Measurements from ENCODE around the gene ATP5PO.
"Not testable (repeated sequence)": the region's sequence is repeated elsewhere in the genome, so short reads cannot be mapped to it uniquely, and the experiment has no call there.

Gene ATP5PO

GRCh38 chr21:33937931-33938339, 22.3 kb upstream of the ATP5PO start:
- Histone ChIP-seq H3K4me3 (ENCODE audit: low read length) (no peak overlapping the region), H3K36me3 (ENCODE audit: control insufficient read depth, insufficient read depth, low read length) (no peaks in the 10 kb centered on the region), H3K4me1 (ENCODE audit: control insufficient read depth, insufficient read depth, low read length) (no peaks in the 10 kb centered on the region), H3K9ac (ENCODE audit: low read length) (no peak overlapping the region), H3K9me3 (ENCODE audit: control insufficient read depth, low read length) (no peaks in the 10 kb centered on the region), H3K27me3 (ENCODE audit: control insufficient read depth, insufficient read depth, low read length) (no peaks in the 10 kb centered on the region)

GRCh38 chr21:33937146-33937545, 21.5 kb upstream of the ATP5PO start:
- Histone ChIP-seq H3K36me3 (ENCODE audit: control insufficient read depth, insufficient read depth, low read length) (no peaks in the 10 kb centered on the region), H3K9me3 (ENCODE audit: control insufficient read depth, low read length) (no peaks in the 10 kb centered on the region), H3K9ac (ENCODE audit: low read length) (no peak overlapping the region), H3K4me3 (ENCODE audit: low read length) (no peak overlapping the region), H3K4me1 (ENCODE audit: control insufficient read depth, insufficient read depth, low read length) (peaks cover 4% of the 10 kb centered on the region), H3K27me3 (ENCODE audit: control insufficient read depth, insufficient read depth, low read length) (no peaks in the 10 kb centered on the region)

- H3K9me3 ChIP-seq (ENCODE audit: control insufficient read depth, low read length), result no peaks in the 10 kb centered on the region
- no peak overlapping the region for H3K9ac ChIP-seq (ENCODE audit: low read length)
These were observed 20.9 kb upstream of the ATP5PO start for GRCh38 chr21:33936301-33937038.

GRCh38 chr21:33932731-33933130, 17.1 kb upstream of the ATP5PO start:
- no peaks in the 10 kb centered on the region for H3K36me3 ChIP-seq (ENCODE audit: control insufficient read depth, insufficient read depth, low read length)
- H3K4me1 ChIP-seq (ENCODE audit: control insufficient read depth, insufficient read depth, low read length), result peaks cover 6% of the 10 kb centered on the region
- H3K27me3 ChIP-seq (ENCODE audit: control insufficient read depth, insufficient read depth, low read length), result no peaks in the 10 kb centered on the region
- no peaks in the 10 kb centered on the region for H3K9me3 ChIP-seq (ENCODE audit: control insufficient read depth, low read length)
- peak overlapping the region; percentile 54 for H3K4me3 ChIP-seq (ENCODE audit: low read length)
- H3K9ac ChIP-seq (ENCODE audit: low read length), result peak overlapping the region; percentile 75

More at GRCh38 chr21:33936301-33937038, 20.9 kb upstream of the ATP5PO start:
- H3K36me3 ChIP-seq (ENCODE audit: control insufficient read depth, insufficient read depth, low read length), result no peaks in the 10 kb centered on the region
- no peak overlapping the region for H3K4me3 ChIP-seq (ENCODE audit: low read length)
- H3K4me1 ChIP-seq (ENCODE audit: control insufficient read depth, insufficient read depth, low read length), result peaks cover 6% of the 10 kb centered on the region
- H3K27me3 ChIP-seq (ENCODE audit: control insufficient read depth, insufficient read depth, low read length), result no peaks in the 10 kb centered on the region

- Histone ChIP-seq H3K27me3 (ENCODE audit: control insufficient read depth, insufficient read depth, low read length) (no peaks in the 10 kb centered on the region), H3K36me3 (ENCODE audit: control insufficient read depth, insufficient read depth, low read length) (no peaks in the 10 kb centered on the region), H3K4me3 (ENCODE audit: low read length) (peak overlapping the region; percentile 54), H3K9me3 (ENCODE audit: control insufficient read depth, low read length) (no peaks in the 10 kb centered on the region), H3K9ac (ENCODE audit: low read length) (peak overlapping the region; percentile 75), H3K4me1 (ENCODE audit: control insufficient read depth, insufficient read depth, low read length) (peaks cover 6% of the 10 kb centered on the region)
These were observed 16.3 kb upstream of the ATP5PO start for GRCh38 chr21:33931799-33932390.

- peak overlapping the region; percentile 75 for H3K9ac ChIP-seq (ENCODE audit: low read length)
- H3K27me3 ChIP-seq (ENCODE audit: control insufficient read depth, insufficient read depth, low read length), result not testable (repeated sequence)
These were observed 15.6 kb upstream of the ATP5PO start for GRCh38 chr21:33931052-33931798.

GRCh38 chr21:33926248-33926647, 10.6 kb upstream of the ATP5PO start:
- H3K9ac ChIP-seq (ENCODE audit: low read length); H3K27me3 ChIP-seq (ENCODE audit: control insufficient read depth, insufficient read depth, low read length); H3K36me3 ChIP-seq (ENCODE audit: control insufficient read depth, insufficient read depth, low read length); H3K4me3 ChIP-seq (ENCODE audit: low read length); H3K4me1 ChIP-seq (ENCODE audit: control insufficient read depth, insufficient read depth, low read length); H3K9me3 ChIP-seq (ENCODE audit: control insufficient read depth, low read length): not testable (repeated sequence)

More at GRCh38 chr21:33931052-33931798, 15.6 kb upstream of the ATP5PO start:
- H3K36me3 ChIP-seq (ENCODE audit: control insufficient read depth, insufficient read depth, low read length); H3K4me3 ChIP-seq (ENCODE audit: low read length); H3K4me1 ChIP-seq (ENCODE audit: control insufficient read depth, insufficient read depth, low read length); H3K9me3 ChIP-seq (ENCODE audit: control insufficient read depth, low read length): not testable (repeated sequence)

GRCh38 chr21:33924766-33925100, 9.1 kb upstream of the ATP5PO start:
- H3K9me3 ChIP-seq (ENCODE audit: control insufficient read depth, low read length), result no peaks in the 10 kb centered on the region
- H3K4me1 ChIP-seq (ENCODE audit: control insufficient read depth, insufficient read depth, low read length), result no peaks in the 10 kb centered on the region
- H3K27me3 ChIP-seq (ENCODE audit: control insufficient read depth, insufficient read depth, low read length), result no peaks in the 10 kb centered on the region
- no peaks in the 10 kb centered on the region for H3K36me3 ChIP-seq (ENCODE audit: control insufficient read depth, insufficient read depth, low read length)
- H3K4me3 ChIP-seq (ENCODE audit: low read length), result no peak overlapping the region
- H3K9ac ChIP-seq (ENCODE audit: low read length), result no peak overlapping the region

GRCh38 chr21:33924079-33924765, 8.6 kb upstream of the ATP5PO start:
- no peaks in the 10 kb centered on the region for H3K4me1 ChIP-seq (ENCODE audit: control insufficient read depth, insufficient read depth, low read length)
- H3K9ac ChIP-seq (ENCODE audit: low read length), result no peak overlapping the region
- H3K4me3 ChIP-seq (ENCODE audit: low read length), result no peak overlapping the region
- no peaks in the 10 kb centered on the region for H3K27me3 ChIP-seq (ENCODE audit: control insufficient read depth, insufficient read depth, low read length)
- H3K9me3 ChIP-seq (ENCODE audit: control insufficient read depth, low read length), result no peaks in the 10 kb centered on the region
- H3K36me3 ChIP-seq (ENCODE audit: control insufficient read depth, insufficient read depth, low read length), result no peaks in the 10 kb centered on the region

- Histone ChIP-seq H3K27me3 (ENCODE audit: control insufficient read depth, insufficient read depth, low read length) (no peaks in the 10 kb centered on the region), H3K4me3 (ENCODE audit: low read length) (no peak overlapping the region), H3K9ac (ENCODE audit: low read length) (no peak overlapping the region), H3K36me3 (ENCODE audit: control insufficient read depth, insufficient read depth, low read length) (no peaks in the 10 kb centered on the region), H3K4me1 (ENCODE audit: control insufficient read depth, insufficient read depth, low read length) (peaks cover 4% of the 10 kb centered on the region), H3K9me3 (ENCODE audit: control insufficient read depth, low read length) (no peaks in the 10 kb centered on the region)
These were observed 1.8 kb upstream of the ATP5PO start for GRCh38 chr21:33917421-33917820.

GRCh38 chr21:33916200-33916567, 580 bp upstream of the ATP5PO start:
- H3K27me3 ChIP-seq (ENCODE audit: control insufficient read depth, insufficient read depth, low read length), result no peaks in the 10 kb centered on the region
- peaks cover 4% of the 10 kb centered on the region for H3K4me1 ChIP-seq (ENCODE audit: control insufficient read depth, insufficient read depth, low read length)
- H3K36me3 ChIP-seq (ENCODE audit: control insufficient read depth, insufficient read depth, low read length), result no peaks in the 10 kb centered on the region
- H3K4me3 ChIP-seq (ENCODE audit: low read length), result peak overlapping the region; percentile 96
- H3K9me3 ChIP-seq (ENCODE audit: control insufficient read depth, low read length), result no peaks in the 10 kb centered on the region
- H3K9ac ChIP-seq (ENCODE audit: low read length), result peak overlapping the region; percentile 94

GRCh38 chr21:33914188-33914587, 1.4 kb downstream of the ATP5PO start:
- H3K4me3 ChIP-seq (ENCODE audit: low read length), result no peak overlapping the region
- peak overlapping the region; percentile 94 for H3K9ac ChIP-seq (ENCODE audit: low read length)
- H3K27me3 ChIP-seq (ENCODE audit: control insufficient read depth, insufficient read depth, low read length), result no peaks in the 10 kb centered on the region
- no peaks in the 10 kb centered on the region for H3K36me3 ChIP-seq (ENCODE audit: control insufficient read depth, insufficient read depth, low read length)
- H3K4me1 ChIP-seq (ENCODE audit: control insufficient read depth, insufficient read depth, low read length), result peaks cover 4% of the 10 kb centered on the region
- no peaks in the 10 kb centered on the region for H3K9me3 ChIP-seq (ENCODE audit: control insufficient read depth, low read length)

All from mucosa of stomach (tissue), 1 donor.